Calu3 (cell line): ENCODE measurements around the gene GPR17. TPM values are rescaled to one million over a fixed set of nuclear protein-coding genes. Genes with fewer than 3 reads are reported as not detected.

ENCODE experiments used
- BruUV-seq: library from RNA; stranded (reverse); fragments of 400-500 nt; replicated peaks from 2 replicates; lab custom pipeline; 2021; lab: Mats Ljungman, UMichigan
- CTCF ChIA-PET: fragments of 300-600 bp; sonication (Branson Sonifier 250); formaldehyde crosslinking; loops from one replicate; lab custom pipeline; 2022; ENCODE audit warnings: antibody characterized with exemption; lab: Charles Lee
- DNase-seq: peaks from one replicate; pipeline ENCODE4 v3.0.0; 2022
- H3K27ac Mint-ChIP-seq: one replicate; pipeline ENCODE4 v1.8.0; 2022; ENCODE audit warnings: mixed read lengths; ENCODE audit not compliant: unreplicated experiment
- H3K27me3 Mint-ChIP-seq: one replicate; pipeline ENCODE4 v1.8.0; 2022; ENCODE audit warnings: mixed read lengths; ENCODE audit not compliant: unreplicated experiment
- H3K36me3 Mint-ChIP-seq: one replicate; pipeline ENCODE4 v1.8.0; 2022; ENCODE audit warnings: mild to moderate bottlenecking, moderate library complexity, mixed read lengths; ENCODE audit not compliant: insufficient read depth, unreplicated experiment
- H3K4me1 Mint-ChIP-seq: one replicate; pipeline ENCODE4 v1.8.0; 2022; ENCODE audit warnings: mild to moderate bottlenecking, low read depth, mixed read lengths; ENCODE audit not compliant: unreplicated experiment
- H3K4me3 Mint-ChIP-seq: one replicate; pipeline ENCODE4 v1.8.0; 2022; ENCODE audit warnings: mild to moderate bottlenecking, low read depth, moderate library complexity, mixed read lengths; ENCODE audit not compliant: unreplicated experiment
- H3K9me3 Mint-ChIP-seq: one replicate; pipeline ENCODE4 v1.8.0; 2022; ENCODE audit warnings: low read depth, mixed read lengths; ENCODE audit not compliant: unreplicated experiment
- intact Hi-C: fragments of 100-400 bp; cut with micrococcal nuclease; formaldehyde crosslinking; loops from one replicate; pipeline ENCODE4 v1.10.0; 2022; ENCODE audit not compliant: unreplicated experiment
- total RNA-seq: library from RNA; stranded (reverse); gene quantifications from 2 replicates; pipeline ENCODE4 v1.2.3, GENCODE V29; 2022
- TF ChIP-seq, protein P1 (sequence below): fragments of 200-600 bp; IDR thresholded peaks from one replicate; pipeline ENCODE4 v1.8.0; 2022; ENCODE audit warnings: antibody characterized with exemption; ENCODE audit not compliant: unreplicated experiment

GPR17 gene
- total RNA-seq, 1 experiment from 2014 or later, result not detected

DNA sequence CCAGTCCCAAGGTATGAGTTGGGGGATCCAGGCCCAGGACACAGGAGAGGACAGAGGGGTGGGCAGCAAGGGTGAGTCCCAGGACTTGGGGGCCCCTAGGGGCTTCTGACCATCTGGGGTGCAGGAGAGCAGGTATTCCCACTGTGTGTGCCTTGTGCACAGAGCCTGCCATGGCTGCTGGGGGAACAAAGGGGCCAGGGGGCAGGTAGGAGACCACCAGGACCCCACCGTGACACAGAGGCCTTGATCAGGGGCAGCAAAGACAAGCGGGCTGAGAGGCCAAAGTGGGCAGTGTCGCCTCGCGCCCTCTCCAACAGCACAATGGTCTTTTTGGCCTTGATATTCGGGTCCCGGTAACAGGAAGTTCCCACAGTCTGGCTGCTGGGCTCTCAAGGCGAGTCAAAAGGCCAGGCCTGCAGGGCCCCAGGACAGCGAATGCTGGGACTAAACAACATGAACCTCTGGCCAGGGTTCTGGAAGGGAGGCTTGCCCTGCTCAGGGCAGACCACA lies 12.3 kb upstream of the GPR17 start:
- TF ChIP-seq, protein P1, sequence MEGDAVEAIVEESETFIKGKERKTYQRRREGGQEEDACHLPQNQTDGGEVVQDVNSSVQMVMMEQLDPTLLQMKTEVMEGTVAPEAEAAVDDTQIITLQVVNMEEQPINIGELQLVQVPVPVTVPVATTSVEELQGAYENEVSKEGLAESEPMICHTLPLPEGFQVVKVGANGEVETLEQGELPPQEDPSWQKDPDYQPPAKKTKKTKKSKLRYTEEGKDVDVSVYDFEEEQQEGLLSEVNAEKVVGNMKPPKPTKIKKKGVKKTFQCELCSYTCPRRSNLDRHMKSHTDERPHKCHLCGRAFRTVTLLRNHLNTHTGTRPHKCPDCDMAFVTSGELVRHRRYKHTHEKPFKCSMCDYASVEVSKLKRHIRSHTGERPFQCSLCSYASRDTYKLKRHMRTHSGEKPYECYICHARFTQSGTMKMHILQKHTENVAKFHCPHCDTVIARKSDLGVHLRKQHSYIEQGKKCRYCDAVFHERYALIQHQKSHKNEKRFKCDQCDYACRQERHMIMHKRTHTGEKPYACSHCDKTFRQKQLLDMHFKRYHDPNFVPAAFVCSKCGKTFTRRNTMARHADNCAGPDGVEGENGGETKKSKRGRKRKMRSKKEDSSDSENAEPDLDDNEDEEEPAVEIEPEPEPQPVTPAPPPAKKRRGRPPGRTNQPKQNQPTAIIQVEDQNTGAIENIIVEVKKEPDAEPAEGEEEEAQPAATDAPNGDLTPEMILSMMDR, result no peak
- no peak for DNase-seq

DNA sequence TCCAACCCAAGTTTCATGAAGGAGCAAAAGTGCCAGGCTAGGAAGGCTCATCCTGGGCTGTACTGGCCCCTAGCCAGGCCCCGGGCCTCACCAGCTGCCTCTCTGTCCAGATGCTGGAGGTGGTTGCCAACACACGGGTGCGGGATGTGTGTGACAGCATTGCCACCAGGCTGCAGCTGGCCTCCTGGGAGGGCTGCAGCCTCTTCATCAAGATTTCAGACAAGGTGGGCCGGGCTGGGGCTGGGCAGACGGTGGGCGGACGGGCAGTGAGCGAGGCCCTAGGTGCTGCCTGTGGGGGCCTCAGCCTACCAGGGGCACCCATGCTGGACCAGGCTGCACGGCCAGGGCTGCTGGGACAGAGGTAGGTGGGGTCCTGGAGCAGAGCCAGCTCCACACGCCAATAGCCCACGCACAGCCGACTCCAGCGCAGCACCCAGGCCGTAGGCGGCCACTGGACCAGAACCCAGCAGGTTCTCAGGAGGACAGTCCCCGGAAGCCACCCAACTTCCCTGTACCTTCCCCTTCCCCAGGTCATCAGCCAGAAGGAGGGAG lies 11.8 kb upstream of the GPR17 start:
- no peak overlapping the region for H3K4me3 Mint-ChIP-seq
- no peaks in the 10 kb centered on the region for H3K4me1 Mint-ChIP-seq
- H3K27me3 Mint-ChIP-seq, result no peaks in the 10 kb centered on the region
- no peaks in the 10 kb centered on the region for H3K36me3 Mint-ChIP-seq
- H3K9me3 Mint-ChIP-seq, result no peaks in the 10 kb centered on the region
- intact Hi-C loops, result no loop called here
- no peak overlapping the region for H3K27ac Mint-ChIP-seq
- TF ChIP-seq, protein P1, result no peak
- BruUV-seq, result no TSS peak
- CTCF ChIA-PET, result no interaction called here
- DNase-seq, result no peak

More for the DNA sequence above, 12.3 kb upstream of the GPR17 start:
- H3K36me3 Mint-ChIP-seq, result no peaks in the 10 kb centered on the region
- H3K4me1 Mint-ChIP-seq, result no peaks in the 10 kb centered on the region
- no peaks in the 10 kb centered on the region for H3K9me3 Mint-ChIP-seq
- peak overlapping the region; percentile 30 for H3K27ac Mint-ChIP-seq
- no peaks in the 10 kb centered on the region for H3K27me3 Mint-ChIP-seq
- intact Hi-C loops, result no loop called here
- no TSS peak for BruUV-seq
- CTCF ChIA-PET, result no interaction called here
- H3K4me3 Mint-ChIP-seq, result no peak overlapping the region

DNA sequence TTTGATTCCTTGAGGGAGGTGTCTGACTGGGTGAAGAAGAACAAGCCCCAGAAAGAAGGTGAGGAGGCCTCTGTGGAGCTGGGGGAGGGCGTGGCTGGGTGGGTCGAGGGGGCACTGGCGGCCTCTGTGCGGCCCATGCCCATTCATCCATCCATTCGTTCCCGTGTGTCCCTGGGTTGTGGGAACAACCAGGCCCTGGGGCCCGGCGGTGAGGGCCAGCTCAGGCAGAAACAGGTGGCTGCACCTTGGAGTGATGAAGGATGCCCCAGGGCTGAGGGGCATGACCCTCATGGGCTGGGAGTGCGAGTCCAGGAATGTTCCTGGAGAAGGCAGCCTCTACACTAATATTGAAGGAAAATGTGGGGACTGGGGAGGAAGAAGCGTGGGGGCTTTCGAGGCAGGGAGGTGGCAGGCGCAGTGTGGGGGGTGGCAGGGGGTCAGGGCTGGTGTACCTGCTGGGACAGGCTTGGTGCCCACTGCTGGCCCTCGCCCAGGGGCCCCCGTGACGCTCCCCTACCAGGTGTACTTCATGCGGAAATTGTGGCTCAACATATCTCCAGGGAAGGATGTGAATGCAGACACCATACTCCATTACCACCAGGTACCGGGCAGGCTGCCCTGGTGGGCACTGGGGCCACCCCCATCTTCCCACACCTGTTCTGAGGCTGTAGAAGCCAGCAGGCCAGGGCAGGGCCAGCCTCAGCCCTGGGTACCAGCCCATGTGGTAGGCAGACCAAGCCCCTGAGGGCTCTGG lies 11.2 kb upstream of the GPR17 start:
- no peak for DNase-seq
- Mint-ChIP-seq H3K27me3 (no peaks in the 10 kb centered on the region), H3K9me3 (no peaks in the 10 kb centered on the region), H3K4me3 (no peak overlapping the region), H3K4me1 (no peaks in the 10 kb centered on the region), H3K36me3 (no peaks in the 10 kb centered on the region), H3K27ac (no peak overlapping the region)
- CTCF ChIA-PET, result no interaction called here
- intact Hi-C loops, result no loop called here
- TF ChIP-seq, protein P1, result no peak
- no TSS peak for BruUV-seq

DNA sequence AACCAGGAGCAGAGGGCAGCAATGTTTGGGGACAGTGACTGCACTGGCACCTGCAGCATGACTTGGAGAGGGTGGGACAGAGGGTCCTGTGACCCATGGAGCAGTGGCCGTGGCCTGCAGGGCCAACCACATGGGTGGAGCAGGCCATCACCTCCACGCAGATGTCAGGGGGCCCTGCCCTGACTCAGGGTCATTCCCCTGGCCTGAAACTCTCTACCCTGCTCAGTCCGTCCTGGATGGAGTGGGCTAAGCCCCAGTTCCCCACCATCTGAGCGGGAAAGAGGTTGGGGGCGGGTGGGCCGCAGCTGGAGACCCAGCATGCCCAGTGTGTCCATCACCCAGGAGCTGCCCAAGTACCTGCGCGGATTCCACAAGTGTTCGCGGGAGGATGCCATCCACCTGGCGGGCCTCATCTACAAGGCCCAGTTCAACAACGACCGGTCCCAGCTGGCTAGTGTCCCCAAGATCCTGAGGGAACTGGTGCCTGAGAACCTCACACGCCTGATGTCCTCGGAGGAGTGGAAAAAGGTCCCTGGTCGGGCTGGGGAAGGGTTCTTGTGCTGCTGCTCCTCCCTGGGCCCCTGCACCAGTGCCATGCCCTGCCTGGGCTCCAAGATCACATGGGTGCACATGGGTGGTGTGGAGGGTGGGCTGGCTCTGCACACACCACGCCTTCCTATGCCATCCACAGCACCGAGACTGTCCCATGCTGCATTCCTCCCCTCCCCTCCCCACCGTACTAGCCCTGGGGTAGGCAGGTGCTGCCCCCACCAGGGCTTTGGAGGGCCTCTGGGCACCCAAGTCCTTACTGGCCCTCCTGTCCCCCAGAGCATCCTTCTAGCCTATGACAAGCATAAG lies 10.3 kb upstream of the GPR17 start:
- no TSS peak for BruUV-seq
- TF ChIP-seq, protein P1, result no peak
- intact Hi-C loops, result no loop called here
- no peak for DNase-seq
- H3K4me1 Mint-ChIP-seq, result no peaks in the 10 kb centered on the region
- CTCF ChIA-PET, result no interaction called here
- H3K27ac Mint-ChIP-seq, result no peak overlapping the region
- no peaks in the 10 kb centered on the region for H3K27me3 Mint-ChIP-seq
- no peak overlapping the region for H3K4me3 Mint-ChIP-seq
- no peaks in the 10 kb centered on the region for H3K9me3 Mint-ChIP-seq
- no peaks in the 10 kb centered on the region for H3K36me3 Mint-ChIP-seq
